ENCODE measurements around the gene PPP1R14C. TPM values are rescaled to one million over a fixed set of nuclear protein-coding genes. Genes with fewer than 3 reads are reported as not detected.
A peak's percentile ranks its signal among the peaks of the same experiment; 100 is the strongest.
"Not testable (repeated sequence)": the region's sequence is repeated elsewhere in the genome, so short reads cannot be mapped to it uniquely, and the experiment has no call there.

The PPP1R14C gene
- polyA plus RNA-seq, 4 donors: 0.81 to 23.4 (median 22.4) TPM

DNA sequence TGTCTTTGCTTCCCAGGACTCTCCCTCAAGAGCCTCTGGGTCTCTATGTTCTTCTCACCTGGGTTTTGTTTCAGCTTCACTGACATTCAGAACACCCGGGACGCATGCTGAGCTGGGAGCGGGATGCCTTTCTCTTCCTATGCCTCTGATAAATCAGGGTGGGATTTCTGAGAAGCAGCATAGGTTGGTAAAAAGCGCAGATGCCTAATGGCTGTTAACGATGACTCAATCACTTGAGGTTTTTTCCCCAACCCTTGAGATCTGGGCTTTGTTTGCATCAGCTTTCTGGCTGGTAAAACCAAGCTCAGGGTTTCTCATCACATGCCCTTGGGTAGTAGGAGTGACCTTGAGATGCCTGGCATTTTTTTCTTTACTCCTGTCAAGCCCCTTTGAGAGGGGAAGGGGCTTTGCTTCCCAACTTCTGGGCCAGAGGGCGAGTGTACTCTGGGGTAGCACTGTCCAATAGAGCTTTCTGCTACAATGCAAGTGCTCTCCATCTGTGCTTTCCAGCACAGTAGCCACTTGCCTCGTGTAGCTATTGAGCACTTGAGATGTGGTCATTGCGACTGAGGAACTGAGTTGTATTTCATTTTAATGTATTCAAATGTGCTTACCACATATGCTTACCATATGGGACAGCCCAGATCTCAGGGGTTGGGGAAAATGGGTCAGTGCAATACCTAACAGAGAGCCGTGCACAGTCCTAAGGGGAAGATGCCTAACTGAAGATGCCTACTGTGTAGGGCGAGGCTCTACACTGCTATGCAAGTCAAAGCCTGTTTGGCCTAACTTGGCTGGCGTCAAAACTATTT is 69.1 kb downstream of the PPP1R14C start:
- DNase-seq (ENCODE audit: low read depth in 4 of 4, low spot score in 3 of 4): no peak

GRCh38 chr6:150212778-150213177 is 69.9 kb downstream of the PPP1R14C start:
- DNase-seq (ENCODE audit: low read depth in 4 of 4, low spot score in 3 of 4): no peak

DNA sequence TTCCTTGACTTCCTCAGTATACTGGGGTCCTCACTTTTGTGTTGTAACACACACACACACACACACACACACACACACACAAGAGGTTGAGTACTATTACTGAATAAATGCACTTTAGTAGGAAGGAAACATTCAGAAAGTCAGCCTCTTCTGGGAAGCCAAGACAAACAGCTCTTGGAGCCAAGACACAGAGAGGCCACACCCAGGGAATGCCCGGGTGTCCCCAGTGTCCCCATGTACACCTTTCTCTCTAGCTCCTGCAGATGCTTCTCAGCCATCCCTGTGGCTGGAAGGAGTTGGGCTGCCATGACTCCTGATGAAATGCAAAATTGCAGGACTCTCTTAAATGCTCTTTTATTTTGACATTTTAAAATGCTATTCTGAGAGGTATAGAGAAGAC is 70.5 kb downstream of the PPP1R14C start:
- no peak for DNase-seq (ENCODE audit: low read depth in 4 of 4, low spot score in 3 of 4)

DNA sequence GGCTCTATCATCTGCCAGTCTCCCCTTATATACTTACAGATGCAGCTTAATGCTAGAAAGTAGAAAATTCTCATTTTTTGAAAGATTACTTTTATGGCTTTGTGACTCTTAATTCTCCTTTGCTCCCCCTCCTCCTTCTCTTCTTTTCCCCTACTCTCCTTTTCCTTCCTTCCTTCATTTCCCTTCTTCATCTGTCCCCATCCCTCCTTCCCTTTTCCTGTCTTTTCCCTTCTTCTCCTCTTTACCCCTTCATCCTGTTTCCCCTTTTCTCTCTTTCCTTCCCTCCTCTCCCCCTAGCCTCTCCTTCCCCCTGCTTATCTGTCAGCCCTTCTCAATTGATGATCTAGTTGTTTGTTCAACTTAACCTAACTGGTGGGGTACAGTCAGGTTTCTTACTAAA is 71.5 kb downstream of the PPP1R14C start:
- no peak for DNase-seq (ENCODE audit: low read depth in 4 of 4, low spot score in 3 of 4)

DNA sequence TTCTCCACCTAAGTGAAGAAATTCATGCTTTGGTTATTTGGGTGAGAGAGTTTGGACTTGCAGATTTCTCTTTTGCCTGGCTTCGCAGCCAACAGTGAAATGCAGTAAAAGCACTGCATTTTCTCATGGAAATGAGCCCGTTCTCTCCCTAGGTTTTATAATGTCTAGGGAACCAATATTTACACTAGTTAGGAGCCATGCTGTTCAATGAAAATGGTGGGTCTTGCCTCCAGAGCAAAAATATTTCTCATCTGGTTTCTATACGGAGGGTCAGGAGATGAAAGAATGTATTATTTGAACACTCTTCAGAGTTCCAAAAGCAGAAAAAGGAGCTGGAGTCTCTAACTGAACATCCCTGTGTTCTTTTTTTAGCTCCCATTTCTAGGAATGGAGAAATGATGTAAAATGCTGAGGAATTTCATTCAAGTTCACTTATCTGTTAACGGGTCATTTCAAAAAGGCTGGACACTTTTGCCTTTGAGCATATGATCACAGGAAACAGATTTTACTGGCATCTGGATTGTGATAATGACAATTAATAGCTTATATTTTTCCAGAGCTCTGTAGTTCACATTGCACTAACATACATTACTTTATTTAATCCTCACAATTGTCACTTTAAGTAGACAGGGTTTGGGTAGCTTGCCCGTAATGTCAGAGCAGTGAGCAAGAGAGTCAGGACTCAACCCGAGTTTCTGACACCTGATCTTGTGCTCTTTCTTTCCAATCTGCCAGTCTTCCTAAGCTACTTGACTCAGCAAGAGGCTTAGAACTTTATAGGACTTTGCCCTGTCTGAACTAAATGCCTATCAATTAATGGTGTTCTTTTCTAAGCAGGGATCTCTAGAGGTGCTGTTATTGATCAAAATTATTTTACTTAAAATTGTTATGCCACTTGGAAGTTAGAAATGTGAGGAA is 78.0 kb downstream of the PPP1R14C start:
- no peak for DNase-seq (ENCODE audit: low read depth in 4 of 4, low spot score in 3 of 4)

GRCh38 chr6:150224820-150225219 is 82.0 kb downstream of the PPP1R14C start:
- no peak for DNase-seq (ENCODE audit: low read depth in 4 of 4, low spot score in 3 of 4)

GRCh38 chr6:150227281-150227680 is 84.4 kb downstream of the PPP1R14C start:
- DNase-seq (ENCODE audit: low read depth in 4 of 4, low spot score in 3 of 4): no peak

DNA sequence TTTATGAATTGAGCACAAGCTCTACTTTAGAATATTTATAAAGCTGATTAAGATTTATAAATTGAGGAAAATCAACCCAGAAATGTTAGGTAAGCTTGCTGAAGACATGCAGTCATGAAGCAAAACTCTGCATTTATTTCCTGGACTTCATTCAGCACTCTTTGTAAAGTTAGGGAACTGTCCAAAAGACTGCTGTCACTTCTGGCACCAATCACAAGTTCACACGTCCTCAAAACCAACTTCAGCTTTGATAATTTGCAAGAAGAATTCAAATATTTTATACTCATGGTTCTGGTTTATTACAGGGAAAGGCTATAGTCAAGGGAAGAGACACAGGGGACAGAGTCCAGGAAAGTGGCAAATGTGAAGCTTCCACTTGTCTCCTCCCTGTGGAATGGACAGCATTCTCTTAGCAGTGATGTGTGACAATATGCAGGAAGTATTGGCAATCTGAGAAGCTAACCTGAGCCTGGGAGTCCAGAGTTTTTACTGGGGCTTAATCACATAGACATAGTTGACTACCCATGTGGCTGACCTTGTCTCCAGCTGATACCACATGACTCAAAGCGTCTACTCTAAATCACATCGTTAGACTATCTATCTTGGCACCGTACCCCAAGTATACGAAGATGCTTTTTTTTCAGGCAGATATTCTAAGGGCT is 85.4 kb downstream of the PPP1R14C start:
- DNase-seq (ENCODE audit: low read depth in 4 of 4, low spot score in 3 of 4): no peak

- no peak for DNase-seq (ENCODE audit: low read depth in 4 of 4, low spot score in 3 of 4)
Measured at GRCh38 chr6:150229436-150230163, 86.8 kb downstream of the PPP1R14C start.

DNA sequence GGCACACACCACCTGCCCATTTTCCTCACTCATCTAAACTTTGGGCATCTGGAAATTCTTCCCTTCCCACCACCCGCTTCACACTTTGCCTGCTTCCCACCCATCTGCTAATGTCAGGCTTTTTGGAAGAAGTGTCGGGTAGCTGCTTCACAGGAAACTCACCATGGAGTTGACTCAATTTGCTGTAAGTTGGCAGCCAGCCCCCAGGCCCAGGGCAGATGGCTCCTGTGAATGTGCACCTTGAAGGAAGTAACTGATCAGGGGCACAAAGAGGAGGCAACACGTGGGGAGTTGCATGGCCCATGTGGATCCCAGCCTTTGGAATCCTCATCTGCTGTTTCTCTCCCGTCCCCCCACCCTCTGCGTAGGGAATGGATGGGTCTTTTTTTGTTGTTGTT is 87.3 kb downstream of the PPP1R14C start:
- no peak for DNase-seq (ENCODE audit: low read depth in 4 of 4, low spot score in 3 of 4)

DNA sequence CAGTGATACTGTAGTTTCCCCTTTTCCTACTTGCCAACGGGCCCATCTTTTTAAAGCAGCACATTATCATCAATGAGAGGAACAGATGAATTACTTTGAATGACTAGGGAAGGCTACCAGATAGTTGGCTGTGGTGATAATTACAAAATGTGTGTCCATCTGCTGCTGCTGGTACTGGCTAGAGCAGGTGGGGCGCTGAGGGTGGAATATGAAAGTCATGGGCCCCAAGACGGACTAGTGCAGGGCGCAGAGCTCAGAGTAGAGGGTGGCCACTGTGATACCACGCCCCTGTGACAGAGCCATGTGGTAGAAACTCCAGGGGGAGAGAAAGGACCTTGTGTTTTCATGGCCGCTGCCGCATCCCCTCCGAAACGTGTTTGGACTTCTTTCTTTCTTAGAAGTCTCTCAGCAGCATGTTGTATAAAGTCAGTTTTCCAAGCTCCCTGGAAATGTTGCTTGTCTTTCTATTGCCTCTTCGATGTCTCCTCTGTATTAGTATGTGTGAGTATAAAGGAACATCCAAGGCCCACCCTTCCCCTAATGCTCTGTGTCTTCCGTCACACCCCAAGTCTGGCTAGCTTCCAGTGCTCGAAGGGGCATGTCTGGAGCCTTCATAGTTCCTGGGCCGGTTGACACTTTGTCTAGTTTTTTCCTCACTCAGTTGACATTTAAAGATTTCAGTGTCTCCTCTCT is 88.1 kb downstream of the PPP1R14C start:
- DNase-seq (ENCODE audit: low read depth in 4 of 4, low spot score in 3 of 4): no peak

GRCh38 chr6:150231525-150231850 is 88.6 kb downstream of the PPP1R14C start:
- no peak for DNase-seq (ENCODE audit: low read depth in 4 of 4, low spot score in 3 of 4)

DNA sequence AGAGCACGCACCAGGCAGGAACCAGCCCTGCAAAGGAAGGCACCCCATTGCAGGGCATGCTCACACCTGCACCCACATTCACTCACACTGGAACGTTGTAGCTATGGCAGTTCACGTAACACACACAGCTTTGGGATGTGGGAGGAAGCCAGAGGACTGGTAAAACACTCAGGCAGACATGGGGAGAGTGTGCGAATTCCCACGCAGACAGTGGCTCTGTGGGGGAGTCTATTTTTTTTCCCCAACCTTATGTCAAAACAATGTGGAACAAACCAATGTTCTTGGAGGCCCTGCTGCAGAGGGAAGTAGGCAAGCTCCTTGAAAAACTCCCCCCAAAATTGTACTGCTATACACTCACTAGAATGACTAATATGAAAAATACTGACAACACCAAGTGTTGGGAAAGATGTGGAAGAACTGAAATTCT is 91.0 kb downstream of the PPP1R14C start:
- no peak for DNase-seq (ENCODE audit: low read depth in 4 of 4, low spot score in 3 of 4)

GRCh38 chr6:150235218-150235617 is 92.4 kb downstream of the PPP1R14C start:
- DNase-seq (ENCODE audit: low read depth in 4 of 4, low spot score in 3 of 4): no peak

GRCh38 chr6:150236114-150236513 is 93.3 kb downstream of the PPP1R14C start:
- DNase-seq (ENCODE audit: low read depth in 4 of 4, low spot score in 3 of 4): no peak

DNA sequence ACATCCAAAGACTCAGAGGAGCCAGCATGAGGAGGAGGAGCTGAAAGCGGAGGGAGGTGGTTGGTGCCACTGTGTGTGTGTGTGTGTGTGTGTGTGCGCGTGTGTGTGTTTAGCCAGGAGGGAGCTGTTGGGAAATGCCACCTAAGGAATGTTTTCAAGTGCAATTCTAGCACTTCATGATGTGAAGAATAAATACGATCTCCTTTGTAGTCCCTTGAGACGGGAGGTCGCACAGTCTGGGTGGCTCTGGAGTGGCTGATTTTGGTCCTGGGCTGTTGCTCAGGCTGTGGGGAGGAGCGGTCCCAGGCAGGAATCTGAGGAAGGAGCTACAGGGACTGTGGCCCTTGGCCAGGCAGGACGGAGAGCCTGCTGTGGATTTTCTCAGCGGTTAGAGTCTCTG is 93.7 kb downstream of the PPP1R14C start:
- peak in 1 of 4 donors; percentile 40 for DNase-seq (ENCODE audit: low read depth in 4 of 4, low spot score in 3 of 4)

DNA sequence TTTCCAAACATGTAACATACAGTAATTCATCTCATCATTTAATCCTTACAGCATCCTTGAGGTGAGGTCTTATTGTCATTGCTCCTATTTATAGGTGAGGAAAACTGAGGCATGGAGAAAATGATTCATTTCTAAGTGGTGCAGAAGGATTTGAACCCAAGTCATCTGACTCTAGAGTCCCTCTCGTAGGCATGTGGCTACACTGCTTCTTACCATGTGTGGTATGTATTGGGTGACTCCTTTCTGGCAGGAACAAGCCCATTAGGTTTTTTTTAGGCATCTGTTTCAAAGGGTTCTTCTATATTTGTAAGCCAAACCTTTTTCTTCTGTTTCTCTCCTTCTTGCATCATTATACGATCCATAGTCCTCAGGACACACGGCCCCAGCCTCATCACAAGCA is 94.8 kb downstream of the PPP1R14C start:
- DNase-seq (ENCODE audit: low read depth in 4 of 4, low spot score in 3 of 4): no peak

- DNase-seq (ENCODE audit: low read depth in 4 of 4, low spot score in 3 of 4): peak in 1 of 4 donors; percentile 32
Measured at GRCh38 chr6:150238336-150238741, 95.5 kb downstream of the PPP1R14C start.

- DNase-seq (ENCODE audit: low read depth in 4 of 4, low spot score in 3 of 4): no peak
Measured at GRCh38 chr6:150238846-150239407, 96.1 kb downstream of the PPP1R14C start.

DNA sequence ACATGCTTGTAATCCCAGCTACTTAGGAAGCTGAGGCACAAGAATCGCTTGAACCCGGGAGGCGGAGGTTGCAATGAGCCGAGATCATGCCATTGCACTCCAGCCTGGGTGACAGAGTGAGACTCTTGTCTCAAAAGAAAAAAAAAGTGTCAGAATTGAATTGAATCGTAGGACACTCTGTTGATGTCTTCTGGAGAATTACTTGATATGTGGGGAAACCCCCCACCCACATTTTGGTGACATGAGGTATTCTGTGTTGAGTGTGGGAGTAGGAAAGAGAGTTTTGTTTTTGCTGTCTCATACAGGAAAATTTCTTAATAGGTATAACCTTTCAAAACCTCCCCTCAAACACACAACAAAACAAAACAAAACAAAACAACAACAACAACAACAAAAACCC is 98.9 kb downstream of the PPP1R14C start:
- not testable (repeated sequence) for DNase-seq (ENCODE audit: low read depth in 4 of 4, low spot score in 3 of 4)

Measured in left renal pelvis (tissue), 4 donors.